ENCODE measurements around the gene CNTNAP2. TPM values are rescaled to one million over a fixed set of nuclear protein-coding genes. Genes with fewer than 3 reads are reported as not detected.

CNTNAP2 gene
- total RNA-seq, 3 donors from 2014 or later (not counting 1 experiment from before 2014, with no cell fraction given), result 0.18 to 1.1 TPM; not detected in 1

- no peaks in the 10 kb centered on the region for H3K27me3 ChIP-seq (ENCODE audit: control insufficient read depth, insufficient read depth, low read length)
- no peaks in the 10 kb centered on the region for H3K4me1 ChIP-seq (ENCODE audit: control insufficient read depth, insufficient read depth, low read length)
- no peak overlapping the region for H3K4me3 ChIP-seq (ENCODE audit: low read length)
- TF ChIP-seq CTCF (IDR thresholded peaks at IDR 0.05), result no peak
- ATAC-seq (no peak), DNase-seq (no peak)
- WGBS (ENCODE audit: insufficient coverage), result 56% methylated on average over 3 of the region's 3 CpGs
- Mint-ChIP-seq H3K27me3 (ENCODE audit: low read depth in 2 of 2) (no peaks in the 10 kb centered on the region), H3K36me3 (peaks cover 18% of the 10 kb centered on the region), H3K27ac (no peak overlapping the region), H3K4me3 (no peak overlapping the region), H3K9me3 (peaks cover 14 to 27% of the 10 kb centered on the region in 2 donors), H3K4me1 (peaks cover 0 to 5% of the 10 kb centered on the region in 2 donors)
- intact Hi-C loops (cut with micrococcal nuclease), result no loop called here
- H3K27ac ChIP-seq (ENCODE audit: low read length), result no peak overlapping the region
- no peaks in the 10 kb centered on the region for H3K36me3 ChIP-seq (ENCODE audit: control insufficient read depth, insufficient read depth, low read length)
- H3K9me3 ChIP-seq (ENCODE audit: control insufficient read depth, insufficient read depth, low read length), result peaks cover under 1% of the 10 kb centered on the region
These were observed 1320.1 kb downstream of the CNTNAP2 start for GRCh38 chr7:147436718-147437117.

GRCh38 chr7:147438216-147438615, 1321.6 kb downstream of the CNTNAP2 start:
- Mint-ChIP-seq H3K4me3 (no peak overlapping the region), H3K27ac (no peak overlapping the region), H3K4me1 (peaks cover 0 to 5% of the 10 kb centered on the region in 2 donors), H3K9me3 (peaks cover 11 to 24% of the 10 kb centered on the region in 2 donors), H3K27me3 (ENCODE audit: low read depth in 2 of 2) (no peaks in the 10 kb centered on the region), H3K36me3 (peaks cover 18% of the 10 kb centered on the region)
- DNase-seq (no peak), ATAC-seq (no peak)
- 100% methylated on average over 1 of the region's 1 CpG for WGBS (ENCODE audit: insufficient coverage)
- Histone ChIP-seq H3K36me3 (ENCODE audit: control insufficient read depth, insufficient read depth, low read length) (no peaks in the 10 kb centered on the region), H3K27me3 (ENCODE audit: control insufficient read depth, insufficient read depth, low read length) (no peaks in the 10 kb centered on the region), H3K4me1 (ENCODE audit: control insufficient read depth, insufficient read depth, low read length) (no peaks in the 10 kb centered on the region), H3K27ac (ENCODE audit: low read length) (no peak overlapping the region), H3K4me3 (ENCODE audit: low read length) (no peak overlapping the region), H3K9me3 (ENCODE audit: control insufficient read depth, insufficient read depth, low read length) (peaks cover 8% of the 10 kb centered on the region)
- intact Hi-C loops (cut with micrococcal nuclease), result no loop called here
- TF ChIP-seq CTCF (IDR thresholded peaks at IDR 0.05), result no peak

- no peak overlapping the region for H3K4me3 Mint-ChIP-seq
- H3K36me3 Mint-ChIP-seq, result peaks cover 18% of the 10 kb centered on the region
- intact Hi-C loops (cut with micrococcal nuclease), result no loop called here
- no peaks in the 10 kb centered on the region for H3K27me3 ChIP-seq (ENCODE audit: control insufficient read depth, insufficient read depth, low read length)
- H3K27me3 Mint-ChIP-seq (ENCODE audit: low read depth in 2 of 2), result no peaks in the 10 kb centered on the region
- H3K9me3 Mint-ChIP-seq, result peaks cover 17 to 32% of the 10 kb centered on the region in 2 donors
- 94% methylated on average over 2 of the region's 2 CpGs for WGBS (ENCODE audit: insufficient coverage)
- H3K27ac ChIP-seq (ENCODE audit: low read length), result no peak overlapping the region
- peaks cover 8% of the 10 kb centered on the region for H3K9me3 ChIP-seq (ENCODE audit: control insufficient read depth, insufficient read depth, low read length)
- H3K4me3 ChIP-seq (ENCODE audit: low read length), result no peak overlapping the region
- no peak for TF ChIP-seq CTCF (IDR thresholded peaks at IDR 0.05)
- H3K4me1 Mint-ChIP-seq, result no peaks in the 10 kb centered on the region
- no peak overlapping the region for H3K27ac Mint-ChIP-seq
- H3K36me3 ChIP-seq (ENCODE audit: control insufficient read depth, insufficient read depth, low read length), result no peaks in the 10 kb centered on the region
- H3K4me1 ChIP-seq (ENCODE audit: control insufficient read depth, insufficient read depth, low read length), result no peaks in the 10 kb centered on the region
- ATAC-seq, result no peak
- DNase-seq, result no peak
These were observed 1327.3 kb downstream of the CNTNAP2 start for GRCh38 chr7:147443942-147444341.

- Mint-ChIP-seq H3K4me1 (no peaks in the 10 kb centered on the region), H3K4me3 (no peak overlapping the region), H3K36me3 (no peaks in the 10 kb centered on the region), H3K27me3 (ENCODE audit: low read depth in 2 of 2) (no peaks in the 10 kb centered on the region), H3K9me3 (peaks cover 12 to 17% of the 10 kb centered on the region in 2 donors), H3K27ac (no peak overlapping the region)
- no peaks in the 10 kb centered on the region for H3K27me3 ChIP-seq (ENCODE audit: control insufficient read depth, insufficient read depth, low read length)
- H3K9me3 ChIP-seq (ENCODE audit: control insufficient read depth, insufficient read depth, low read length), result no peaks in the 10 kb centered on the region
- no peak overlapping the region for H3K4me3 ChIP-seq (ENCODE audit: low read length)
- intact Hi-C loops (cut with micrococcal nuclease), result no loop called here
- no peak overlapping the region for H3K27ac ChIP-seq (ENCODE audit: low read length)
- H3K4me1 ChIP-seq (ENCODE audit: control insufficient read depth, insufficient read depth, low read length), result no peaks in the 10 kb centered on the region
- TF ChIP-seq CTCF (IDR thresholded peaks at IDR 0.05), result no peak
- 66% methylated on average over 1 of the region's 1 CpG for WGBS (ENCODE audit: insufficient coverage)
- ATAC-seq (no peak), DNase-seq (no peak)
- no peaks in the 10 kb centered on the region for H3K36me3 ChIP-seq (ENCODE audit: control insufficient read depth, insufficient read depth, low read length)
These were observed 1336.2 kb downstream of the CNTNAP2 start for GRCh38 chr7:147452816-147453215.

Measured in natural killer cell (primary cell).